Peyer's patch (tissue), 4 donors: ENCODE measurements around the gene RNF213.

ENCODE experiments used
- CTCF ChIP-seq, 6 experiments: fragments of 450-650 bp in 4 of 6; fragments of 200-600 bp in 2 of 6; sonication (generic) in 1 of 6; IDR thresholded peaks; one replicate each; pipeline ENCODE4 v1.5.1; 2017 to 2019; ENCODE audit warnings: antibody characterized with exemption in 6 of 6, mild to moderate bottlenecking in 3 of 6, moderate library complexity in 1 of 6
- POLR2A ChIP-seq, 2 donors: fragments of 450-650 bp; IDR thresholded peaks; one replicate each; pipeline ENCODE4 v1.5.1; 2017; ENCODE audit warnings: antibody characterized with exemption in 2 of 2, mild to moderate bottlenecking in 2 of 2, moderate library complexity in 2 of 2

- TF ChIP-seq POLR2A (IDR thresholded peaks at IDR 0.05) (no peak), CTCF (IDR thresholded peaks at IDR 0.05) (no peak)
These were observed 113.5 kb downstream of the RNF213 start for GRCh38 chr17:80374039-80374731.
